Stimulated activated CD4-positive, alpha-beta T cell treated with anti-CD3 and anti-CD28 coated beads, Interleukin-12 subunit alpha, Interleukin-12 subunit beta, amount 100 ng/mL, for 24 hours (primary cell): ENCODE measurements around the gene SLC25A6.
"Not testable (repeated sequence)": the region's sequence is repeated elsewhere in the genome, so short reads cannot be mapped to it uniquely, and the experiment has no call there.

Experiments used
- DNase-seq, 2 experiments: peaks; one replicate each; pipeline ENCODE4 v3.0.0-alpha.2; 2020; ENCODE audit warnings: low read depth in 2 of 2

SLC25A6 gene

DNA sequence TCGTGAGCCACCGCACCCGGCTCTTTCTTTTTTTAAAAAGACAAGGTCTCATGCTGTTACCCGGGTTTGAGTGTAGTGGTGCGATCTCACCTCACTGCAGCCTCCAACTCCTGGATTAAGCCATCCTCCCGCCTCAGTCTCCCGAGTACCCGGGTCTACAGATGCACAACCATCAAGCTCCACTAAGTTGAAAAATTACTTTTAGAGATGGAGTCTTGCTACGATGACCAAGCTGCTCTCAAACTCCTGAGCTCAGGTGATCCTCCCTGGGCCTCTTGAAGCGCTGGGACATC lies 2.0 kb downstream of the SLC25A6 start:
- DNase-seq, result no peak

DNA sequence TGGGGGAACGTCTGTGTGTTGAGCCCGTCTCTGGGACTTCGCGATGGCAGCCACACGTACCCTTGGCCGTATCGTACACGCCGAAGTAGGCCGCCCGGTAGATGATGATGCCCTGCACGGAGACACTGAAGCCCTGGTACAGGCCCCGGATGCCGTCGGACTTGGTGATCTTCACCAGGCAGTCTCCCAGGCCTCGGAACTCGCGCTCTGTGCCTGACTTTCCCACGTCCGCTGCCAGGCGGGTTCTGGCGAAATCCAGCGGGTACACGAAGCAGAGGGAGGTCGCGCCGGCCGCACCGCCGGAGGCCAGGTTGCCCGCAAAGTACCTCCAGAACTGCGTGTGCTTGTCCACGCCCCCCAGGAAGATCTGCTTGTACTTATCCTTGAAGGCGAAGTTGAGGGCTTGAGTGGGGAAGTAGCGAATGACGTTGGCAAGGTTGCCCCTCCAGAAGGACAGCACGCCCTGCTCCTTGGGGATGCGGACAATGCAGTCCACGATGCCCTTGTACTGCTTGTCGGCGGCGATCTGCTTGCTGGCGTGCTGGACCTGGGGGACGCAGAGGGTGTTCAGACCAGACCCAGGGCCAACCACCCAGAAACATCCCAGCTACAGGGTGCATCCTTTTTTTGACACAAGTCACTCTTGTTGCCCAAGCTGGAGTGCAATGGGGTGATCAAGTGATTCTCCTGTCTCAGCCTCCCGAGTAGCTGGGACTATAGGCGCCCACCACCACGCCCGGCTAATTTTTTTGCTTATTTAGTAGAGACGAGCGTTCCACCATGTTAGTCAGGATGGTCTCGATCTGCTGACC lies 2.5 kb downstream of the SLC25A6 start:
- no peak for DNase-seq

DNA sequence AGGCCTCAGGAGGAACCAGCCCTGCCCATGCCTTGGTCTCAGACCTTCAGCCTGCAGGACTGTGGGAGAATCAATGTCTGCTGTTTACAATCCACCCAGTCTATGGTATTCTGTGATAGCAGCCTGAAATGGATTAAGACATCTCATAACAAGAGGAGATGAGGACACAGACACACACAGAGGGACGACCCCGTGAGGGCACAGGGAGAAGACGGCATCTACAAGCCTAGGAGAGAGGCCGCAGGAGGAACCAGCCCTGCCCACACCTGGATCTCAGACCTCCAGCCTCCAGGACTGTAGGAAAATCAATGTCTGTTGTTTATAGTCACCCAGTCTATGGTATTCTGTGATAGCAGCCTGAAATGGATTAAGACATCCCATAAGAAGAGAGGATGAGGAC lies 3.3 kb downstream of the SLC25A6 start:
- no peak for DNase-seq

DNA sequence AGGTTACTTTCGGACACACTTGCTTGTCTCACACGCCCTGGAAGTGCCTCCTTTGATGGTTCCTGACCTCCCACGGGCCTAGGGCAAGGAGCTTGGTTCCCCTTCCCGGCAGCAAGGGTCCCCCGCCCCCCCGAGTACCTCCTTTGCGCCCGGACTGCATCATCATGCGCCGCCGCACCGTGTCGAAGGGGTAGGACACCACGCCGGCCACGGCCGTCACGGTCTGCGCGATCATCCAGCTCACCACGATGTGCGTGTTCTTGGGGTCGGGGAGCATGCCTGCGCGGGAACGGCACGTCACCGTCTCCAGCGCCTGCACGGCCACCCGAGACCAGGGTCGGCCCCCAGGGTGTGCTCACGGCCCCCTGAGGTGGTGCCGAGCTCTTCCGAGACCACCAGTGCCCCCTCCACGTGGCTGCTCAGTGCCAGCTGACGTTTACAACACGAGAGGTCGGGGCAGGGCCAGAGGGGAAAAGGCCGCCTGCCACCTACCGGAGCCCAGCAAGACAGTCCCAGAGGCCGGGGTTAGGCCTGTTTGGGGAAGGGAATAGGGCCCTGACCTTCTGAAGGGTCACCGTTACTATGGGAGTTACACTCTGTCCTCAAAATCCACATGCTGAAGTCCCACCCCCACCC lies 4.7 kb downstream of the SLC25A6 start:
- DNase-seq, result no peak

DNA sequence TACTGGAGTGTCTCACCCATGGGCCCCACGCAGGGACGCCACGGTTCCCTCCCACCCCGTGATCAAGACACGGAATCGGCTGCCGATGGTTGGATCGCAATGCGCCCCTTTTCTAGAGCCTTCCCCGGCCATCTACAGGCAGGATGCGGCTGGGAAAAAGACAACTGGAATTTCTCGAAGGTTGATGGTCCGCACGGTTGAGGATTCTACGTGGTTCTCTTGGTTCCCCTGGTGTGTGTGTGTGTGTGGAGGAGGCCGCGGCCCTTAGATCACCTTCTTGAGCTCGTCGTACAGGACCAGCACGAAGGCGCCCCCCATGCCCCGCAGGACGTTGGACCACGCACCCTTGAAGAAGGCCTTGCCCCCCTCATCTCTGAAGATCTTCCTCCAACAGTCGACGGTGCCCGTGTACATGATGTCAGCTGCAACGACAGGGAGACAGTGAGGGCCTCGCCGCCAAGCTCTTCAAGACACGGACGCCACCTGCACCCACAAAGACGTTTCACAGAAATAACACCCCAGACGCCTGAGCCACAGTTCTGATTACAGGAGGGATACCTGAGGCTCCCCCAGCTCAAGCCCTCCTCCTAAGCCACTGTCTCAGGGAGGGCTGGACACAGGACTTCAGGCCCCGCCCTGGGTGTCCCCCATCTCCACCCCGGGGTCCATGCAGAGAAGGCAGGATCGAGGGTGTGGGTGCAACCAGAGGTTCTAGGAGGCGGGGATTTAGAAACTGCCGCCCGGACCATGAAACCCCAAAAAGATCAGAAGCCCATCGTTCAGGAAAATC lies 5.4 kb downstream of the SLC25A6 start:
- DNase-seq, result no peak

DNA sequence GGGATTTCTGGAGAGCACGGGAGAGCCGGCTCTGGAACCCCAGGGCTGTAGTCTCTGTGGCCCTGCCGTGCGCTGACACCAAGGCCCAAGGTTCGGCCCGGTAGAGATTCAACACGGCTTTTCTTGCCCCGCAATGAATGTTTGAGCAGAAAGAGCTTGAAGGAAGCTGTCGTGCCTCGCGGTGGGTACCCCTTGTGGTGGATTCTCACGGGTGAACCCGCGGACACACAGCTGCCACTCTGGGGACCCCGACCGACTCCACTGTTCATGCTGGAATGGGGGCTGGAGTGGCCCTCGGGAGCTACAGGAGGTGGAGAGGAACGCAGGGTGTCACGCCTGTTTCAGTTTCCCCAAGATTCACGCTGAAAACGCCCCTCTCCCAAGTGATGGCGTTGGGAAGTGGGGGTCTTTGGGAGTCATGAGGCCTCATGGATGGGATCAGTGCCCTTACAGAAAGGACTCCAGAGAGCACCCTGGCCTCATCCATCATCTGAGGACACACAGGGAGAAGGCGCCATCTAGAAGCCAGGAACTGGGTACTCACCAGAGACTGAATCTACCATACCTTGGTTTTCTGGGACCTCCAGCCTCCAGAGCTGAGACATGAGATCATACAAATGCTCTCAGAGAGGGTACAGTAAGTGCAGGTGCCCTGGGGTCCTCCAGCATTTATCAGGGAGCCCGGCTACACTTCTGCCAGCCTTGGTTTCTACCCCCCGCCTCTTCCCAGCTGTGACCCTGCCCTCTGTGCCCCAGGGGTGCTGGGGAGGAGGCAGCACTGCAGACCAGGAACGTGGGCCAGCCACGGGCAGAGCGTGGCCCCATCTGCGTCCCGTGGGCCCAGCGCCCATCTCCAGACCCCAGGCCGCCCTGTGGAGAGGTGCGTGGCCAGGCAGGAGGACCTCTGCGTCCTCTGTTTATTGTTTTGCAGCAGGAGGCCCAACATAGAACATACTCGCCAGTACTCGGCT lies 6.4 kb downstream of the SLC25A6 start:
- no peak for DNase-seq

DNA sequence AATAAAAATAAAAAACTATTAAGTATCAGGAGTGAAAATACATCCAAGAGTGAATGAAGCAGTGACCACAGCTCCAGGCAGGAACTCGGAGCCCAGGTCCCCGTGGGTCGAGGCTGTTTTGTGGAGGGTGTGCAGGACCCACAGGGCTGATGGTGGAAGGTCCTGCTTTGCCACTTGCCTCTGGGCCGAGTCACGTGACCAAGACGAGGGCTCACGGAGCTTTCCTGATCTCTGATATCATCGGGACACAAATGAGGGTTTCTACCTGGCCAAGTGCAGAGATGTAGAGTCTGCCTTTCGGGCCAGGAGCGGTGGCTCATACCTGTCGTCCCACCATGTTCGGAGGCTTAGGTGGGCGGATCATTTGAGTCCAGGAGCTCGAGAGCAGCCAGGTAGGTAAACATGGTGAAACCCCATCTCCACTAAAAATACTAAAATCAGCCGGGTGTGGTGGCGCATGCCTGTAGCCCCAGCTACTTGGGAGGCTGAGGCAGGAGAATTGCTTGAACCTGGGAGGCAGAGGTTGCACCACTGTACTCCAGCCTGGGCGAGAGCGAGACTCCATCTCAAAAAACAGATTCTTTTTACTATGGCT lies 7.2 kb downstream of the SLC25A6 start:
- DNase-seq, result no peak

DNA sequence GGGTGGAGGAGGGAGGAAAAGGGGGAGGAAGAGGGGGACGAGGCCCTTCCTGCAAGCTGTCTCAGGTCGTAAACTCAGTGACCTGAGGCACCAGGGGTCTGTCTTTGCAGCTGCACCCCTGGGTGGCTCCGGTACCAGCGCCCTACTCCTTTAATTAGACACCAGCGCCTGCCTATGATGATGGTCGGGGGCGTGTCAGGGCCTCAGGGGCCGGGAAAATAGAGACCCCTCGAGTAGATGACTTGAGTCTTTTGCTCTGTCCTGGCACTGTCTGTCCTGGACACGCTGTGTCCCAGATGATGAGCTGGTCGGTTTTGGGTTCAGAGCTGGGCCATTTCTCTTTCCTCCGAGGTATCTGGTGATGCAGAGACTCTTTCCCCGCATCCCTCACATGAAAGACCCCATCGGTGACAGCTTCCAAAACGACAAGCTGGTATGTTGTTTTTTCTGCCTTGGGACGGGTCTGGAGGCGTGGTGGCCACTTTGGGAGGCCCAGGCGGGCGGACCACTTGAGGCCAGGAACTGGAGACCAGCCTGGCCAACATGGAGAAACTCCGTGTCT lies 11.2 kb downstream of the SLC25A6 start:
- no peak for DNase-seq

DNA sequence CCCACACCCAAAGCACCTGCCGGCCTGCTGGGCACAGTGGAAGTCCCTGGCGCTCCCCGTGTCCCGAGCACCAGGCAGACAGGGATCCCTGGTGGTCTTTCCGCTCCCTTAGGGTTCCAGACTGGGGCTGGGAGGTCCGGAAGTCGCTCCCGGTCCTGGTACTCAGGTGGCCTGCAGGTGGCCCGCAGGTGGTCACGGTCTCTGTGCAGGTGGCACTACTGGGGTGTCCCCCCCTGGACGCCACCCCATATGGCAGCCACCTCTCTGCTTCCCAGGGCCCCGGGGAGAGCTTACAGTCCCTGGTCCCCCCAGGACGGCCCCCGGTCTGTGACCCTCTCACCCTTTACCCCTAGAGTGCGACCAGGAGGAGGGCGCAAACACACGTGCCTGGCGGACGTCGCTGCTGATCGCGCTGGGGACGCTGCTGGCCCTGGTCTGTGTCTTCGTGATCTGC lies 13.6 kb downstream of the SLC25A6 start:
- no peak for DNase-seq

DNA sequence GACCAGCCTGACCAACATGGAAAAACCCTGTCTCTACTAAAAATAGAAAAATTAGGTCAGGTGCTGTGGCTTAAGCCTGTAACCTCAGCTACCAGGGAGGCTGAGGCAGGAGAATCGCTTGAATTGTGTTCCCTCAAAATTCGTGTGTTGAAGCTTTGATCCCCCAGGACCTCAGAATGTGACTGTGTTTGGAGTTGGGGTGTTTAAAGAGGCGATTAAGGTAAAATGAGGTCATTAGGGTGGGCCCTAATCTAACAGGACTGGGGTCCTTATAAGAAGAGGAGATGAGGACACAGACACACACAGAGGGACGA lies 23.6 kb downstream of the SLC25A6 start:
- DNase-seq, result no peak

DNA sequence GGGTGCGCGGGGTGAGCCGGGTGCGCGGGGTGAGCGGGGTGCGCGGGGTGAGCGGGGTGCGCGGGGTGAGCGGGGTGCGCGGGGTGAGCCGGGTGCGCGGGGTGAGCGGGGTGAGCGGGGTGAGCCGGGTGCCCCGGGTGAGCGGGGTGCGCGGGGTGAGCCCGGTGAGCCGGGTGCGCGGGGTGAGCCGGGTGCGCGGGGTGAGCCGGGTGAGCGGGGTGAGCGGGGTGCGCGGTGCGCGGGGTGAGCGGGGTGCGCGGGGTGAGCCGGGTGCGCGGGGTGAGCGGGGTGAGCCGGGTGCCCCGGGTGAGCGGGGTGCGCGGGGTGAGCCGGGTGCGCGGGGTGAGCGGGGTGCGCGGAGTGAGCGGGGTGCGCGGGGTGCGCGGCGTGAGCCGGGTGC lies 25.6 kb downstream of the SLC25A6 start:
- not testable (repeated sequence) for DNase-seq

DNA sequence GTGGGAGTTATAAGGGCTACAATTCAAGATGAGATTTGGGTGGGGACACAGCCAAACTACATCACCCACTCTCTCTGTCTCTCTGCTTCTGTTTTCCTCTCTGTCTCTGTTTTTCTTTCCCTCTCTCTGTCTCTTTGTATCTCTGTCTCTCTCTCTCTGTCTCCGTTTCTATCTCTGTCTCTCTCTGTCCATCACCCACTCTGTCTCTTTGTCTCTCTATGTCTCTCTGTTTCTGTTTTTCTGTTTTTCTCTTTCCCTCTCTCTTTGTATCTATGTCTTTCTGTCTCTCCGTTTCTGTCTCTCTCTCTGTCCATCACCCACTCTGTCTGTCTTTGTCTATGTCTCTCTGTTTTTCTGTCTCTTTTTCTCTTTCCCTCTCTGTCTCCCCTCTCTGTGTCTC lies 30.0 kb downstream of the SLC25A6 start:
- DNase-seq, result no peak

DNA sequence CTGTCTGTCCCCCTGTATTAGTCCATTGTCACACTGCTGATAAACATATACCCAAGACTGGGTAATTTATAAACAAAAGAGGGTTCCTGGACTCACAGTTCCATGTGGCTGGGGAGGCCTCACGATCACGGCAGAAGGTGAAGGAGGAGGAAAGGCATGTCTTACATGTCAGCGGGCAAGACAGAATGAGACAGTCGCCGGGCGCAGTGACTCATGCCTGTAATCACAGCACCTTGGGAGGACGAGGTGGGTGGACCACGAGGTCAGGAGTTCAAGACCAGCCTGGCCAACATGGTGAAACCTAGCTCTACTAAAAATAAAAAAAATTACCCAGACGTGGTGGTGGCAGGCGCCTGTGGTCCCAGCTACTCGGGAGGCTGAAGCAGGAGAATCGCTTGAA lies 30.6 kb downstream of the SLC25A6 start:
- DNase-seq, result no peak

DNA sequence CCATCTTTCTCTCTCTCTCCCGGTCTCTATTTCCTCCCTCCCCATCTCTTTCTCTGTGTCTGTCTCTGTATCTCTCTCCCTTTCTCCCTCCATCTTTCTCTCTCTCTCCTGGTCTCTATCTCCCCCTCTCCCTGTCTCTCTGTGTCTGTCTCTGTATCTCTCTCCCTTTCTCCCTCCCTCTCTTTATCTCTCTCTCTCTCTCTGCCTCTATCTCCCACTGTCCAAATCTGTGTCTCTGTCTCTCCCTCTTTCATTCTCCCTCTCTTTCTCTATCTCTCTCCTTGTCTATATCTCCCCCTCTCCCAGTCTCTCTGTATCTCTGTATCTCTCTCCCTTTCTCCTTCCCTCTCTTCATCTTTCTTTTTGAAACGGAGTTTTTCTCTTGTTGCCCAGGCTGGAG lies 31.7 kb downstream of the SLC25A6 start:
- no peak for DNase-seq

DNA sequence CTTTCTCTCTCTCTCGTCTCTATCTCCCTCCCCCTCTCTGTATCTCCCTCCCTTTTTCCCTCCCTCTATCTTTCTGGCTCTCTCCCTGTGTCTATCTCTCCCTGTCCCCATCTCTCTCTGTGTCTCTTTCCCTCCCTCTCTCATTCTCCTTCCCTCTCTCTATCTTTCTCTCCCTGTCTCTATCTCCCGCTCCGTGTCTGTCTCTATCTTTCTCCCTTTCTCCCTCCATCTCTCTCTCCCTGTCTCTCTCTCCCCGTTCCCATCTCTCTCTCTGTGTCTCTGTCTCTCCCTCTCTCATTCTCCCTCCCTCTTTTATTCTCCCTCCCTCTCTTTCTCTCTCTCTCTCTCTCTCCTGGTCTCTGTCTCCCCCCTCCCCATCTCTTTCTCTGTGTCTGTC lies 32.4 kb downstream of the SLC25A6 start:
- DNase-seq, result no peak

DNA sequence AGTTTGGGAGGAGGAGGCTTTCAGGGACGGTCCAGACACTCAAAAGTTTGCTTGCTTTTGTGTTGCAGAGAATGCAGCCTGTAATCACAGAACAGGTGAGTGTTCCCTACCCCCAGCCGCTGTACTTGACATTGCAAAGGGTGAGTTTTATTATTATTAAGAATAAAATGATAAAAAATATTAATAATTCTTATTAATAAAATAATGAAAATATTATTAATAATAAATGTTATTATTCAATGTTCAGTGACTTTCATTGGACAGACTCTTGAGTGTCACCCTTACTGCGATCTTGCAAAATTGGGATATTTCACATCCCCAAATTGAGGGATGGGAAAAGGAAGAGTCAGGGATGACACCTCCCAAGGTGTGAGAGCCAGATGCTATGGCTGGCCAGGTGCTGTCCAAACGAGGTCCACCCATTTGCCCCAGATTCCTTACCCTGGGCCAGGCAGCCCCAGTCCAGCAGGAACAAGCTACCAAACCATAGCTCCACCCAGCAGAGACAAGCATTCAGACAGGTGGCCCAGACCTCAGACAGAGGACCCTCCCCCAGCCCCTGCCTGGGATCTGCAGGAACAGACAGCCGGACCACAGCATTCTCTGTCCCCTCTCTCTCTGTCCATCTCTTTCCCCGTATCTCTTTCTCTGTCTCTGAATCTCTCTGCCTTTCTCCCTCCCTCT lies 33.0 kb downstream of the SLC25A6 start:
- DNase-seq, result no peak

DNA sequence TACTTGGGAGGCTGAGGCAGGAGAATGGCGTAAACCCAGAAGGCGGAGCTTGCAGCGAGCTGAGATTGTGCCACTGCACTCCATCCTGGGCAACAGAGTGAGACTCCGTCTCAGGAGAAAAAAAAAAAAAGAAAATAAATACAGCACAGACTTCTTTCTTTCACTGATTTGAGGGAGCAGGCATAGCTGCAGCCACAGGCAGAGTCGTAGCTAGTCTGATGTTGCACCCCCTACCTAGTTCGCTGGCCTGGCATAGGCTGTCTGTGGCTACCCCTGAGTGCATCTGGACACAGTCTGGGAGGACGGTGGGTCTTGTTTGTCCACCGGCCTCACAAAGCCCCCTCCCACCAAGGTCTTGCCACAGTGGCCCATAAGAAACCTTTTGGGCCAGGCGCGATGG lies 33.9 kb downstream of the SLC25A6 start:
- DNase-seq, result no peak

DNA sequence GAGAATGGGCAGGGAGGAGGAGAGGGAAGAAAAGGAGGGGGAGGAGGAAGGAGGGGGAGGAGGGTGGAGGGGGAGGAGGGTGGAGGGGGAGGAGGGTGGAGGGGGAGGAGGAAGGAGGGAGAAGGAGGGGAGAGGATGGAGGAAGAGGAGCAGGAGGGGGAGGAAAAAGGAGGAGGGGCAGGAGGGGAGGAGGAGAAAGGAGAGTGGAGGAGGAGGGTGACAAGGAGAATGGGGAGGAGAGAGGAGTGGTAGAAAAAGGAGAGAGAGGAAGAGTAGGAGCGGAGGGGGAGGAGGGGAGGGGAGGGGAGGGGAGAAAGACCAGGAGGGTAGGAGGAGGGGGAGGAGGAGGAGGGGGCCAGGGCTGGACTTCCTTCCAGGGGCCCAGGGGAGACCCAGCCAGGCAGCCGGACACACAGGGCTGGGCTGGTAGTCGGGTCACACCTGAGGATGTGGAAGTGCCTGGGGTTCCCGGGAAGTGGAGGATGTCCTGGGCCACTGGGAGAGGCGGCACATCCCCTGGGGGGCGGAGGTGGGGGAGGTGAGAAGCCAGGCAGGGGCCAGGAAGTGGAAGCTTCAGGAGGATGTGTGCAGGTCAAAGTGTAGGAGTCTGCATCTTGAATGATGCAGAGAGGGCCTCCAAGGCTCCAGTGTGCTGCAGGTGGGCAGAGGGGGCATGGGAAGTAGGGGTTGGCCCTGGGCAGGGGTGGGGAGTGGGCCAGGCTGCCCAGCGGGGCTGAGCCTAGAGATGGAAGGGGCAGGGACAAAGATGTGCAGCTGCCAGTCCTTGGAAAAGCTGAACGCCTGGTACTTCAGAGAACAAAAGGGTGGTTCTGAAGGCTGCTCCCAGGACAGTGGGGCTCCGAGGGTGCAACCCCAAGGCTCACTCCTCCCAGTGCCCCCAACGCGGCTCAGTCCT lies 36.5 kb downstream of the SLC25A6 start:
- DNase-seq, result no peak
